Kidney (tissue), 14 donors: ENCODE data around the gene ARHGEF28. TPM values are rescaled to one million over a fixed set of nuclear protein-coding genes. Genes with fewer than 3 reads are reported as not detected.

Experiments
- DNase-seq, 5 donors: peaks; one replicate each; pipeline ENCODE4 v3.0.0-alpha.2; 2013 to 2020
- FAIRE-seq: peaks from 2 replicates; lab custom pipeline; 2012; peaks lifted over from hg19 to GRCh38; lab: Jason Lieb, UNC
- H3K27ac ChIP-seq, 2 donors: one replicate each; pipeline ENCODE4 v1.7.0; 2013; ENCODE audit warnings: low read depth in 2 of 2, low read length in 2 of 2, inconsistent platforms in 1 of 2
- H3K27me3 ChIP-seq: one replicate; pipeline ENCODE4 v1.7.1; 2013; ENCODE audit warnings: low read length, inconsistent platforms; ENCODE audit not compliant: control insufficient read depth, insufficient read depth
- H3K36me3 ChIP-seq, 3 donors: one replicate each; pipeline versions ENCODE4 v1.7.0 to v1.7.1; 2013; ENCODE audit warnings: low read length in 3 of 3, control low read depth in 1 of 3, inconsistent platforms in 1 of 3; ENCODE audit not compliant: insufficient read depth in 3 of 3, control insufficient read depth in 2 of 3
- H3K4me1 ChIP-seq, 3 donors: one replicate each; pipeline versions ENCODE4 v1.7.0 to v1.7.1; 2013; ENCODE audit warnings: low read length in 3 of 3, inconsistent platforms in 1 of 3, low read depth in 1 of 3; ENCODE audit not compliant: control insufficient read depth in 2 of 3, insufficient read depth in 2 of 3
- H3K4me3 ChIP-seq, 3 donors: one replicate each; pipeline versions ENCODE4 v1.7.0 to v1.8.1; 2013; ENCODE audit warnings: low read length in 3 of 3, control low read depth in 1 of 3, inconsistent platforms in 1 of 3
- H3K9ac ChIP-seq, 3 donors: one replicate each; pipeline versions ENCODE4 v1.7.0 to v1.7.1; 2013; ENCODE audit warnings: low read length in 3 of 3, control low read depth in 1 of 3, inconsistent platforms in 1 of 3
- H3K9me3 ChIP-seq, 3 donors: one replicate each; pipeline versions ENCODE4 v1.7.0 to v1.7.1; 2013; ENCODE audit warnings: low read length in 3 of 3, control low read depth in 1 of 3, inconsistent platforms in 1 of 3; ENCODE audit not compliant: control insufficient read depth in 2 of 3, insufficient read depth in 1 of 3
- CTCF ChIP-seq: IDR thresholded peaks from 3 replicates; pipeline ENCODE4 v1.5.1; 2012; ENCODE audit warnings: mild to moderate bottlenecking, moderate library complexity, borderline replicate concordance; ENCODE audit not compliant: insufficient read depth; ENCODE audit errors: extremely low read depth
- intact Hi-C: fragments of 100-400 bp; cut with DNase I; formaldehyde crosslinking; loops from one replicate; pipeline ENCODE4 v1.11.1; 2022
- polyA plus RNA-seq: library from polyadenylated mRNA; stranded (reverse); fragments of 350-450 nt; fragmentation: Illumina TruSeq; extraction: RNeasy Lipid Tissue Mini Kit (QIAGEN cat#74804); gene quantifications from one replicate; pipeline ENCODE4 v1.2.3, GENCODE V29; 2014; ENCODE audit warnings: low read depth, low replicate concordance; ENCODE audit not compliant: insufficient read depth
- total RNA-seq: library from RNA; stranded (reverse); fragmentation: NEBNext Ultra II Directional; extraction: Animal tissue kit (Norgen Biotek cat#: 25700); gene quantifications from one replicate; pipeline ENCODE4 v1.2.1, GENCODE V29; 2021
- donor health status: control.
- donor health status: control.
- donor health status: control.
- donor health status: control.
- donor health status: control.
- donor health status: DM: yes; HTN: yes; CAD: no.
- donor health status: Normal renal cell carcinoma (clear cell type).

Gene ARHGEF28
- total and polyA plus RNA-seq, 2 donors from 2014 or later: 21.9 to 66.3 TPM

DNA sequence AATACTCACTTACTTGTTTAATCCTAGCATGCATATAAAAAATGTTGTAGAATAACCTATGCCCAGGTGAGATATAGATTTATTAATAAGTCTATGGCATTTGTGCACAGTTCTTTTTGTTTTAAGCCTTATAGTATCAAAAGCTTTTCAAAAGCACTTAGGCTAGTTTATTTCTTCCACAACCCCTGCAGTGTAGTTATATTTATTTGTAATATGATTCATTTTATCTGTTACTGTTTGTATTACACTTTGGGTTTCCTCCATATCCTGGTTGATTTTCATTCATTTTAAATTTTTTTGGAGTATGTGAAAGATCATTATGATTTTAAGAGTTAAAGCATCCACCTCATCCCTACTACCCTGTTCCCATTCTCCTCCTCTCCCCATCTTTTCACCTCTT lies 18.8 kb upstream of the ARHGEF28 start:
- no peaks in the 10 kb centered on the region for H3K9me3 ChIP-seq
- H3K27ac ChIP-seq: no peak overlapping the region
- TF ChIP-seq CTCF: no peak
- H3K4me3 ChIP-seq: no peak overlapping the region
- no peaks in the 10 kb centered on the region for H3K36me3 ChIP-seq
- no peak for FAIRE-seq
- no peaks in the 10 kb centered on the region for H3K4me1 ChIP-seq
- DNase-seq: no peak
- no peaks in the 10 kb centered on the region for H3K27me3 ChIP-seq
- intact Hi-C loops: no loop called here
- no peak overlapping the region for H3K9ac ChIP-seq

DNA sequence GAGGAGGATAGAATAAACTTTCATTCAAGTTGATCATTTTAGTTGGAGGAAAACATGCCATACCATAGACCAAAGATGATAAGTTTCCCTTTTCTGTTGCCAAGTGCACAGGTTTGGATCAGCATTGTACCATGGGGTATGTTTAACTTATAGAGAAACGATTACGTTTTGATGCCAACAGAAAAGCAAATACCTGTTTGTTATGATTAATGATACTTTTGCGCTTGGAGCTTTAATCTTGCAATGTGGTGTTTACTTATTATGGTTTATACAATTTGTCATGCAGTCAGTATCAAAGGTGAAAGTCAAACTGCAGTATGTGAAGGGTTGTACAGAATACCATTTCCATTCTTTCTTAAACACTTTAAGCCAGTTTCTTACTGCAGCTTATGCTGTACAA lies 13.2 kb upstream of the ARHGEF28 start:
- no peaks in the 10 kb centered on the region for H3K36me3 ChIP-seq
- TF ChIP-seq CTCF: no peak
- H3K4me1 ChIP-seq: no peaks in the 10 kb centered on the region
- H3K4me3 ChIP-seq: no peak overlapping the region
- H3K9ac ChIP-seq: no peak overlapping the region
- H3K27ac ChIP-seq: no peak overlapping the region
- no peak for FAIRE-seq
- no peaks in the 10 kb centered on the region for H3K27me3 ChIP-seq
- intact Hi-C loops: no loop called here
- H3K9me3 ChIP-seq: no peaks in the 10 kb centered on the region
- no peak for DNase-seq

- H3K27ac ChIP-seq: no peak overlapping the region
- no peaks in the 10 kb centered on the region for H3K27me3 ChIP-seq
- no peak overlapping the region for H3K4me3 ChIP-seq
- no peaks in the 10 kb centered on the region for H3K4me1 ChIP-seq
- H3K9ac ChIP-seq: no peak overlapping the region
- DNase-seq: no peak
- FAIRE-seq: no peak
- TF ChIP-seq CTCF: no peak
- no peaks in the 10 kb centered on the region for H3K36me3 ChIP-seq
- no peaks in the 10 kb centered on the region for H3K9me3 ChIP-seq
- intact Hi-C loops: no loop called here
Observed at GRCh38 chr5:73615085-73615484, 10.9 kb upstream of the ARHGEF28 start.

- Histone ChIP-seq H3K9ac (no peak overlapping the region), H3K4me1 (no peaks in the 10 kb centered on the region), H3K9me3 (no peaks in the 10 kb centered on the region), H3K4me3 (no peak overlapping the region), H3K27me3 (no peaks in the 10 kb centered on the region), H3K36me3 (no peaks in the 10 kb centered on the region), H3K27ac (no peak overlapping the region)
- intact Hi-C loops: no loop called here
- no peak for TF ChIP-seq CTCF
- FAIRE-seq (no peak), DNase-seq (no peak)
Observed at GRCh38 chr5:73615947-73616346, 10.0 kb upstream of the ARHGEF28 start.
